ENCODE results near the gene CATSPERB.
A peak's percentile ranks its signal among the peaks of the same experiment; 100 is the strongest.
"Not testable (repeated sequence)": the region's sequence is repeated elsewhere in the genome, so short reads cannot be mapped to it uniquely, and the experiment has no call there.

CATSPERB gene

GRCh38 chr14:91732859-91733477 lies 1.1 kb upstream of the CATSPERB start:
- DNase-seq, result peak; percentile 14

DNA sequence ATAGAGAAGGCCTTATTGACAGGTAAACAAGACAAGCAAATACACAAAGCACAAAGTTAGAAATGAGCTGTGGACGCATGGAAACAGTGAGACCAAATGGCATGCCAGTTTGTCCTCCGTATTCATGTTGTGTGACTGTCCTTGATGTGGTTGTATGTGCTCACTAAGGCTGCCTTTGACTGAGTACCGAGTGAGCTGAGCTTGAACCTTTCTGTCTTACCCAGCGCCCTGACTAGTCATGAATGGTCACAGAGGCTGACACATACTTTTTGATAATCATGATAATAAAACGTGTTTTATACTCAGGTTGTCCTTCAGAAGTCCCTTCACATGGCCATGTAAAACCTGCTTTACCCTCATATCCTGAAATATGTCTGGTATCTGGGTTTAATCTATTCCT lies 553 bp upstream of the CATSPERB start:
- no peak for DNase-seq

GRCh38 chr14:91731018-91731417 lies 868 bp downstream of the CATSPERB start:
- DNase-seq, result no peak

DNA sequence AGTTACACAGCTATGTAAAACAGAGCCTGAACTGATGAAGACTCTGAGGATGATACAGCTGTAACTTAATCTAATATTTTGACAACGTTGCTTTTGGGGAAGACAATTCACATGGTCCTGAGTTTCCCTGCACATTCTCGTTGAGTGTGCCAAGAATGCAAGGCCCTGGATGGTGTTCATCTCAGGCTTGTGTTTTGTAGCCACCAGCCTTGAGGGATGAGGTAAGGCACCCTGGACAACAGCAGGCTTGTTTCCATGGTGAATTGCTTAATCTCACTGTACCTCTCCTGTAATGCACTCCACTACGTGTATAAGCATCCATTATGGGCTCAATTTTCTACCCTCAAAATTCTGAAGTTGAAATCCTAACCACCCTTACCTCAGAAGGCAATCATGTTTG lies 2.1 kb downstream of the CATSPERB start:
- DNase-seq, result no peak

GRCh38 chr14:91728616-91729183 lies 3.2 kb downstream of the CATSPERB start:
- peak; percentile 27 for DNase-seq

DNA sequence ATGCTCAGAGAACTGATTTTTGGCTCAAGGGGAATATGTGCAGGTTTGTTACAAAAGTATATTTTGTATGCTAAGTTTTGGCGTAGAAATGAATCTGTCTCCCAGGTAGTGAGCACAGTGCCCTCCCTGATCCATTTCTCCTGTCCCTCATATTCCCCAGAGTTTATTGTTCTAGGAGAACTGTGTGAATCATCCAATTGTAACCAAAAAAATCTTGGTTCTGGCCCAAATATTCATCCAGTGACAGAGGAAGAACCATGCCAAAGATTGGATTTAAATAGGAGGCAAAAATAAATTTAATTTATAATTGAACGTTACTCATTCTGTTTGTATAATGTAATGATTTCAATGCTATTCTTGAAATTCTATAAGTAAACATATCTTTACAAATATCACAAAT lies 4.8 kb downstream of the CATSPERB start:
- DNase-seq, result peak; percentile 5

- DNase-seq, result no peak
Observed at GRCh38 chr14:91723501-91723900, 8.4 kb downstream of the CATSPERB start.

GRCh38 chr14:91722386-91722785 lies 9.5 kb downstream of the CATSPERB start:
- DNase-seq, result peak; percentile 2

DNA sequence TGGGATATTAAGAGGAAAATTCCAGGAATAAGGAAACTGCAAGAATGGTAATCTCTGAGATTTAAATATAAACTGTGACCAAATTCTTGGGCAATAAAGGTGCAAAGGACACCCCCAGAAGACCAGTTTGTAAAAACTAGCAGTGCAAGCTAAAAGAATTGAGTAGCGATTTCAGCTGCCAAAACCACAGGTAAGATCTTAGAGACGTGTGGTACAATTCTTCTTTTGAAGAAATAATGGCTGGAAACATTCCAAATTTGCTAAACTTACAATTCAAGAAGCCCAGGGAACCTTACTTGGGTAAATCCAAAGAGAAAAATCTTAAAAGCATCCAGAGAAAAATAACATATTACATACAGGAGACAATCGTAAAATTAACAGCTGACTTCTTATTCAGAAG lies 12.0 kb downstream of the CATSPERB start:
- no peak for DNase-seq

DNA sequence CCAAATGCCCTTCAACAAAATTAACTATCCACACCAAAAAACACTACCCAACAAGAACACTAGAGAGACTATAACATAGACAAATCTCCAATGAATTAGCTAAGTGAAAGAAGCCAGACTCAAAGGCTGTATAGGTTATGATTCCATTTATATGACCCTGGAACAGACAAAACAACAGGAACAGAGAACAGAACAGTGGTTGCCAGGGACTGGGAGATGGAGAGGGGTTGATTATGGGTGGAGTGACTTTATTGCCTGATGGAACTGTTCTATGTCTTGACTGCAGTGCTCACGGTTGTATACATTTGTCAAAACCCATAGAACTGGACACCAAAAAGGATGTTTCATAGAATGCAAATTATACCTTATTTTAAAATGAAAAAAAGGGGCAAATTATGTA lies 14.9 kb downstream of the CATSPERB start:
- DNase-seq, result no peak

GRCh38 chr14:91714805-91715204 lies 17.1 kb downstream of the CATSPERB start:
- DNase-seq, result no peak

- DNase-seq, result no peak
Observed at GRCh38 chr14:91708795-91709194, 23.1 kb downstream of the CATSPERB start.

DNA sequence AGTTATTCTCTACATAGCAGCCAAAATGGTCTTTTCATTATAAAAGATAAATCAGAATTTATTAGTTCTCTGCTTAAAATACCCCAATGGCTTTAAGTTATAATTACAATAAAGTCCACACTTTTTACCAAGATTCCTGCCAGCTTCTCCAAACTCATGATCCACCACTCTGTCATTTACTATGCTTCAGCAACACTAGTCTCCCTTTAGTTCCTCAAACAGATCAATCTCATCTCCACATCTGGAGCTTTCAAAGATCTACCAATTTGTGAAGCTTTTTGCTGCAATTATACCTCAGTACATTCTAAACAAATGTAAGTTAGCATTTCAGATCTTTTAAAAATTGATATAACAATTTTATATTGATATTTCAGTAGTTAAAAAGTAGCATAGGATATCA lies 24.9 kb downstream of the CATSPERB start:
- no peak for DNase-seq

DNA sequence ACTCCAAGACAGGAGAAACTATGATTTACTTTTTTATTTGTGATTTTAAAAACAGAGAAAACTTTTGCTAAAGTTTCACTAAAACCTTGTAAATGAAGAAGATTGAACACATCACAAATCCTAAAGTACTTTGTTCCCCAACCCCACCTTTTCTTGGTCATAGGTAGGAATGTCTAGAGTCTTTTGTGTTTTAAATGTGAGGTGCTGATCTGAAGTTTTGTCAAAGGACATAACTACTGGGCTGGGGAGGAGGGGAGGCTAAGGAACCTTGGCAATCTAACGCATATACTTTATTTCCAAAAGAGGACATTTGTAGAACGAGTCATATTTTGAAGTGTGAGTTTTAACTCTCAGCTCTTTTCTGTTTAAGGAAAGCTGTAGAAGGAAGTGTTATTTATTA lies 37.2 kb downstream of the CATSPERB start:
- DNase-seq, result no peak

DNA sequence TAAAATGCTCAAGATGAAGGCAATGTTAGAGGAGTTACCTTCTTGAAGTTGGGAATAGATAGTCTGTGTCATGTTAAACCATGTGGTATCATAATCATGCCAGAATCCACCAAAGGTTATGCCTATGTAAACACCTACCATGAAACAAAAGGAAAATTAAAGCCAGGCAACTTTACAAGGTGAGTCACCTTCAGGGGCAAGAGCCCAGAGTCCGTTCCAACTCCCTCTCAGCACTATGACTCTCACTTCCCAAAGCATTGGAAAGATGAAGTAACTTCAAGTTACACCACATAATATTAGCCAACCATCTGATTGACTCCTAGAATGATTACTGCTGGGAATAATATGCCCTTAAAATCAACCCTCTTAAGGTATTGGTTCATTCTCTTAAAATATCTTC lies 38.5 kb downstream of the CATSPERB start:
- no peak for DNase-seq

DNA sequence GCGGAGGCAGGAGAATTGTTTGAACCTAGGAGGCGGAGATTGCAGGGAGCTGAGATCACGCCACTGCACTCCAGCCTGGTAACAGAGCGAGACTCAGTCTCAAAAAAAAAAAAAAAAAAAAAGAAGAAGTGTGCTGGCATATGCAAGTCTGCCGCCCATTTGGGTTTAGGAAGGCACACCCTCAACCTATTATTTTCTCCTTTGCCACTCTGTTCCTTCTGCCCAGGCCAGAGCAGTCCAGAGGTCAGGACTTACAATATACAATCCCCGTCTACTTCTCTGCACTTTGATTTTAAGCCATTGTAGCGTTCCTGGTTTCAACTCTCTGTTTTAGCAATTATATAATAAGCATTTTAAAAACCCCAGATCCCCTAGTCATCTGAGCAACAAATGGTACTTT lies 39.8 kb downstream of the CATSPERB start:
- no peak for DNase-seq

DNA sequence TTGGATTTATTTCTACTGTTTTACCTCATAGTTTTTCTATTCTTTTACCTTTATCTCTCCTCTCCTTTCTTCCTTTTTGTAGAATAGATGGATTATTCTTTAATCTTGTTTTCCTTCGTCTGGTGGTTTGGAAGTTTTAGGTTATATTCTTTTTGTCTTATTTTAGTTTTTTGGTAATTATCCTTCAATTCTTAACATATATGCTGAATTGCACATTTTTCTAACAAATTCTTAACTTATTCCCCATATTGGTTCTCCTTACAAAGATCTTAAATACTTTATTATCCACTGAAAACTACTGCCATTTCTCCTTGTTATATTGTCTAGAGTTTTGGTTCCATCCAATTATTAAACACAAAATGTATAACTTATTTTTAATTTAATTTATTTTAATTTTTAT lies 42.3 kb downstream of the CATSPERB start:
- no peak for DNase-seq

DNA sequence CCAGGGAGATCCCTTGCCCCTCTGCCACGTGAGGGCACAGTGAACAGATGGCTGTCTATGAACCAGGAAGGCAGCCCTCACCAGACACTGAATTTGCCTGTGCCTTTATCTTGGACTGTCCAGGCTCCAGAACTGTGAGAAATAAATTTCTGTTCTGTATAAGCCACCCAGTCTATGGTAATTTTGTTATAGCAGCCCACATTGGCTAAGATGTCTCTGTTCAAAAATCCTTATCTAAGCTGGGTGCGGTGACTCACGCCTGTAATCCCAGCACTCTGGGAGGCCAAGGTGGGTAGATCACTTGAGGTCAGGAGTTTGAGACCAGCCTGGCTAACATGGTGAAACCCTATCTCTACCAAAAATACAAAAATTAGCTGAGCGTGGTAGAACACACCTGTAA lies 44.5 kb downstream of the CATSPERB start:
- not testable (repeated sequence) for DNase-seq

- DNase-seq, result no peak
Observed at GRCh38 chr14:91685600-91685999, 46.3 kb downstream of the CATSPERB start.

GRCh38 chr14:91681893-91682563 lies 49.9 kb downstream of the CATSPERB start:
- no peak for DNase-seq

GRCh38 chr14:91681118-91681517 lies 50.8 kb downstream of the CATSPERB start:
- no peak for DNase-seq

GRCh38 chr14:91679273-91679672 lies 52.6 kb downstream of the CATSPERB start:
- no peak for DNase-seq

DNA sequence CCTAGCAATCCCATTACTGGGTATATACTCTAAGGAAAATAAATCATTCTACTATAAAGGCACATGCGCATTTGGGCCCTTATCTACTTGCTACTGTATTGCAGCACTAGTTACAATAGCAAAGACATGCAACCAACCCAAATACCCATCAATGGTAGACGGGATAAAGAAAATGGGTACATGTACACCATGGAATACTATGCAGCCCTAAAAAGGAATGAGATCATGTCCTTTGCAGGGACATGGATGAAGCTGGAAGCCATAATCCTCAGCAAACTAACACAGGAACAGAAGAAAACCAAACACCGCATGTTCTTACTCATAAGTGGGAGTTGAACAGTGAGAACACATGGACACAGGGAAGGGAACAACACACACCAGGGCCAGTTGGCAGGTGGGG lies 54.2 kb downstream of the CATSPERB start:
- DNase-seq, result not testable (repeated sequence)

DNA sequence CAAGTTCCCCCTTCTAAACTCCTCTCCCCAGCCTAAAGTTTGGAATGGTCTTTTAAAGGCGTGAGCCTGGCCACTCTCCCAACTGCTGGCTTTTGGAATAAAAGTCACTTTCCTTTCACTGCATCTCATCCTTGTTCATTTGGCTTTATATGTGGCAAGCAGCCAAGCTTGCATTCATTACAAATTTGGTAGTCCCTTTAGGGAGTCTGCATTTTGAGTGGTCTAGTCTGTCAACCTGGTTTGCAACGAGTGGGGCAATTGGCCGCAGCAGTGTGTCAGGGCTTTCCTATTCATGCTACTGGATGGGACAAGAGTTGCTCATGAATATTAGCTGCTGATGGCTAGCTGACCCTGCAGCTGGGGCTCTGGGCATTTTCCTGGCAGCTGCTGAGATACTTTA lies 57.0 kb downstream of the CATSPERB start:
- no peak for DNase-seq

Data from fibroblast of skin of abdomen (primary cell).